A549 (cell line): ENCODE results near the gene RUNX2. TPM values are rescaled to one million over a fixed set of nuclear protein-coding genes. Genes with fewer than 3 reads are reported as not detected.
A peak's percentile ranks its signal among the peaks of the same experiment; 100 is the strongest.
"Not testable (repeated sequence)": the region's sequence is repeated elsewhere in the genome, so short reads cannot be mapped to it uniquely, and the experiment has no call there.

ENCODE experiments used
- ATAC-seq, 2 experiments: fragments of 200-7000 bp in 1 of 2; fragments of >200 bp in 1 of 2; cut with Nextera tagmentation in 1 of 2; cut with Tn5 transposase in 1 of 2; 3 replicates each; pipeline versions ENCODE4 v1.8.0 to v1.9.1; 2018 to 2020; ENCODE audit warnings: mild to moderate bottlenecking in 1 of 2, moderate library complexity in 1 of 2
- CTCF ChIA-PET: fragments of 300-600 bp; sonication (Branson Sonifier 250); formaldehyde crosslinking; extraction: SDS; loops from one replicate; lab custom pipeline; 2021; ENCODE audit warnings: antibody characterized with exemption, inconsistent platforms; lab: Yijun Ruan, JAX
- POLR2A ChIA-PET: fragments of 350-600 bp; formaldehyde crosslinking; extraction: SDS; loops from one replicate; lab custom pipeline; 2021; ENCODE audit warnings: antibody characterized with exemption, inconsistent platforms; lab: Yijun Ruan, JAX
- DNase-seq, 2 experiments: peaks; one replicate each; pipeline versions ENCODE4 v3.0.0 to v3.0.0-alpha.2; 2011 to 2016; ENCODE audit warnings: low read depth in 1 of 2, low spot score in 1 of 2
- FAIRE-seq: peaks from 2 replicates; lab custom pipeline; 2011; peaks lifted over from hg19 to GRCh38; lab: Jason Lieb, UNC
- H3K27ac ChIP-seq, 2 experiments: fragments of >200 bp; sonication (Bioruptor Twin); formaldehyde crosslinking; 3 replicates each; pipeline ENCODE4 v1.5.1; 2016 to 2017
- H3K4me1 ChIP-seq: fragments of >200 bp; sonication (Bioruptor Twin); formaldehyde crosslinking; 3 replicates; pipeline ENCODE4 v1.6.1; 2016
- H3K4me2 ChIP-seq: fragments of >200 bp; sonication (Bioruptor Twin); formaldehyde crosslinking; 3 replicates; pipeline ENCODE4 v1.6.1; 2016
- H3K4me3 ChIP-seq: fragments of >200 bp; sonication (Bioruptor Twin); formaldehyde crosslinking; 3 replicates; pipeline ENCODE4 v1.5.1; 2016
- H3K9me3 ChIP-seq: fragments of >200 bp; sonication (Bioruptor Twin); formaldehyde crosslinking; 3 replicates; pipeline ENCODE4 v1.6.1; 2016
- ATOH8 ChIP-seq: fragments of 250-450 bp; sonication (Bioruptor Pico); IDR thresholded peaks from 2 replicates; pipeline ENCODE4 v1.5.0; 2020; ENCODE audit warnings: low read depth, mild to moderate bottlenecking, moderate library complexity
- CBX8 ChIP-seq: fragments of 200-600 bp; sonication (generic); IDR thresholded peaks from 2 replicates; pipeline ENCODE4 v1.6.1; 2016
- CTCF ChIP-seq: fragments of >200 bp; sonication (Bioruptor Twin); formaldehyde crosslinking; IDR thresholded peaks from 3 replicates; pipeline ENCODE4 v1.5.1; 2016
- EHMT2 ChIP-seq: fragments of 200-600 bp; sonication (generic); IDR thresholded peaks from 2 replicates; pipeline ENCODE4 v1.6.1; 2016; ENCODE audit warnings: antibody characterized with exemption, low read depth, mild to moderate bottlenecking, moderate library complexity
- ELK1 ChIP-seq: fragments of 150-350 bp; IDR thresholded peaks from 2 replicates; pipeline ENCODE4 v1.6.1; 2014; ENCODE audit warnings: low read depth, mild to moderate bottlenecking, low read length
- FOSL2 ChIP-seq, 2 experiments: fragments of 450-650 bp in 1 of 2; fragments of >200 bp in 1 of 2; sonication (Bioruptor Twin) in 1 of 2; formaldehyde crosslinking; IDR thresholded peaks; 2 replicates each; pipeline versions ENCODE4 v1.5.0 to v1.6.1; 2016 to 2020; ENCODE audit warnings: mild to moderate bottlenecking in 1 of 2, moderate library complexity in 1 of 2
- KDM5A ChIP-seq: fragments of 200-600 bp; sonication (generic); IDR thresholded peaks from 2 replicates; pipeline ENCODE4 v1.6.1; 2016; ENCODE audit warnings: antibody characterized with exemption, mild to moderate bottlenecking
- MAFK ChIP-seq: fragments of 450-650 bp; IDR thresholded peaks from 2 replicates; pipeline ENCODE4 v1.6.1; 2014; ENCODE audit not compliant: partially characterized antibody
- NFE2L2 ChIP-seq: fragments of 150-350 bp; conservative IDR thresholded peaks from 2 replicates; pipeline ENCODE4 v1.6.1; 2014; ENCODE audit warnings: low read length
- NPAS2 ChIP-seq: fragments of 250-450 bp; sonication (Bioruptor Pico); IDR thresholded peaks from 2 replicates; pipeline ENCODE4 v1.8.0; 2022; ENCODE audit warnings: mild to moderate bottlenecking, moderate library complexity, borderline replicate concordance
- PHF8 ChIP-seq: fragments of 200-600 bp; sonication (generic); IDR thresholded peaks from 2 replicates; pipeline ENCODE4 v1.6.1; 2016; ENCODE audit warnings: low read depth, mild to moderate bottlenecking, antibody characterized with exemption, moderate library complexity, borderline replicate concordance
- RARB ChIP-seq: fragments of 250-450 bp; sonication (Bioruptor Pico); IDR thresholded peaks from 2 replicates; pipeline ENCODE4 v1.8.0; 2021; ENCODE audit warnings: mild to moderate bottlenecking, moderate library complexity
- SREBF2 ChIP-seq: fragments of 450-650 bp; IDR thresholded peaks from 2 replicates; pipeline ENCODE4 v1.6.1; 2014; ENCODE audit warnings: mild to moderate bottlenecking, moderate library complexity
- TP53 ChIP-seq: fragments of 250-450 bp; sonication (Bioruptor Pico); IDR thresholded peaks from 2 replicates; pipeline ENCODE4 v1.5.0; 2021; ENCODE audit warnings: mild to moderate bottlenecking, moderate library complexity
- ZSCAN20 ChIP-seq: fragments of 250-450 bp; sonication (Bioruptor Pico); IDR thresholded peaks from 2 replicates; pipeline ENCODE4 v1.8.0; 2022; ENCODE audit warnings: mild to moderate bottlenecking, moderate library complexity
- WGBS: methylation state at CpG from one replicate; pipeline ENCODE4 v1.1.6; 2017; ENCODE audit errors: missing lambda C conversion rate; 5-methylcytosine and 5-hydroxymethylcytosine counted together
- polyA plus RNA-seq, 4 experiments: library from polyadenylated mRNA; depleted of rRNA in 3 of 4; stranded (reverse); fragments of >200 nt; fragmentation: RNase III in 1 of 4; extraction: RNeasy Plus Mini Kit Qiagen cat#74134 plus additional on column Dnase treatment in 1 of 4; gene quantifications; 2 replicates in 3 of 4; 3 replicates in 1 of 4; pipeline ENCODE4 v1.2.3, GENCODE V29; 2011 to 2017
- TF ChIP-seq, protein P1 (sequence below): fragments of 200-600 bp; sonication (generic); IDR thresholded peaks from 2 replicates; pipeline ENCODE4 v1.6.1; 2016; ENCODE audit warnings: antibody characterized with exemption, mild to moderate bottlenecking, moderate library complexity
- TF ChIP-seq, protein P2 (sequence below): fragments of >200 bp; sonication (Bioruptor Twin); formaldehyde crosslinking; IDR thresholded peaks from 2 replicates; pipeline ENCODE4 v1.6.1; 2016

Gene RUNX2
- polyA plus RNA-seq, 2 of the 4 experiments (the other 2 are of a cell fraction): 0.13 to 0.83 TPM

DNA sequence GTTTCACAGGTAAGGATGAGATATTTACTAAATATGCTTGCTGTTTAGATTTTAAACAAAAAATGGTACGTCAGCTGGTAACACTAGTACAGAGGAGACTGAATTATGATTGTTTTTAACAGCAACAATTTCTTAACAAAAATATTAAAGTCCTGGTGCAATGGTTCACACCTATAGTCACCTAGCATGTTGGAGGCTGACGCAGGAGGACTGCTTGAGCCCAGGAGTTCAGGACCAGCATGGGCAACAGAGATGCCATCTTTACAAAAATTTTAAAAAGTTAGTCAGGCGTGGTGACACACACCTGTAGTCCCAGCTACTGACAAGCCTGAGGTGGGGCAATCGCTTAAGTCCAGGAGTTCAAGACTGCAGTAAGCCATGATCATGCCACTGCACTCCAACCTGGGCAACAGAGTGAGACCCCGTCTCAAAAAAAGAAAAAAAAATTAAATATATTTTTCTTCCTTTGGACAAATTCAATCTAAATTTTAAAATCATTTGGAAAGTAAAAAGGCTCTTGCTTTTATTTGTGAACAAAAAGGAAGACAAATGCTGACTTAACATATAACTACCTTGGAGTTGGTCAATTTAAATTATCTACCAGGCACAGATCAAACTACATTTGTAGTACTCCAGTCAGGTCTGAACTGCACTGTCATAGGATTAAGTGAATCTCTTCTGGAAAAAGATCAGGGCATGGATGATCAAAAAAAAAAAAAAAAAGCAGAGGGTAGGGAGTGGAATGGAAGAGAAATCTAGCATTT is 38.2 kb upstream of the RUNX2 start:
- WGBS: 89% methylated on average over 5 of the region's 5 CpGs
- DNase-seq (no peak), FAIRE-seq (no peak), ATAC-seq (no peak)
- CTCF ChIA-PET: no interaction called here
- no peak overlapping the region for H3K4me3 ChIP-seq
- POLR2A ChIA-PET: no interaction called here
- peak; percentile 20 for TF ChIP-seq MAFK
- TF ChIP-seq, protein P1, sequence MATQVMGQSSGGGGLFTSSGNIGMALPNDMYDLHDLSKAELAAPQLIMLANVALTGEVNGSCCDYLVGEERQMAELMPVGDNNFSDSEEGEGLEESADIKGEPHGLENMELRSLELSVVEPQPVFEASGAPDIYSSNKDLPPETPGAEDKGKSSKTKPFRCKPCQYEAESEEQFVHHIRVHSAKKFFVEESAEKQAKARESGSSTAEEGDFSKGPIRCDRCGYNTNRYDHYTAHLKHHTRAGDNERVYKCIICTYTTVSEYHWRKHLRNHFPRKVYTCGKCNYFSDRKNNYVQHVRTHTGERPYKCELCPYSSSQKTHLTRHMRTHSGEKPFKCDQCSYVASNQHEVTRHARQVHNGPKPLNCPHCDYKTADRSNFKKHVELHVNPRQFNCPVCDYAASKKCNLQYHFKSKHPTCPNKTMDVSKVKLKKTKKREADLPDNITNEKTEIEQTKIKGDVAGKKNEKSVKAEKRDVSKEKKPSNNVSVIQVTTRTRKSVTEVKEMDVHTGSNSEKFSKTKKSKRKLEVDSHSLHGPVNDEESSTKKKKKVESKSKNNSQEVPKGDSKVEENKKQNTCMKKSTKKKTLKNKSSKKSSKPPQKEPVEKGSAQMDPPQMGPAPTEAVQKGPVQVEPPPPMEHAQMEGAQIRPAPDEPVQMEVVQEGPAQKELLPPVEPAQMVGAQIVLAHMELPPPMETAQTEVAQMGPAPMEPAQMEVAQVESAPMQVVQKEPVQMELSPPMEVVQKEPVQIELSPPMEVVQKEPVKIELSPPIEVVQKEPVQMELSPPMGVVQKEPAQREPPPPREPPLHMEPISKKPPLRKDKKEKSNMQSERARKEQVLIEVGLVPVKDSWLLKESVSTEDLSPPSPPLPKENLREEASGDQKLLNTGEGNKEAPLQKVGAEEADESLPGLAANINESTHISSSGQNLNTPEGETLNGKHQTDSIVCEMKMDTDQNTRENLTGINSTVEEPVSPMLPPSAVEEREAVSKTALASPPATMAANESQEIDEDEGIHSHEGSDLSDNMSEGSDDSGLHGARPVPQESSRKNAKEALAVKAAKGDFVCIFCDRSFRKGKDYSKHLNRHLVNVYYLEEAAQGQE: no peak
- H3K4me2 ChIP-seq: no peak overlapping the region
- no peaks in the 10 kb centered on the region for H3K4me1 ChIP-seq
- H3K9me3 ChIP-seq: no peaks in the 10 kb centered on the region
- H3K27ac ChIP-seq: no peak overlapping the region

DNA sequence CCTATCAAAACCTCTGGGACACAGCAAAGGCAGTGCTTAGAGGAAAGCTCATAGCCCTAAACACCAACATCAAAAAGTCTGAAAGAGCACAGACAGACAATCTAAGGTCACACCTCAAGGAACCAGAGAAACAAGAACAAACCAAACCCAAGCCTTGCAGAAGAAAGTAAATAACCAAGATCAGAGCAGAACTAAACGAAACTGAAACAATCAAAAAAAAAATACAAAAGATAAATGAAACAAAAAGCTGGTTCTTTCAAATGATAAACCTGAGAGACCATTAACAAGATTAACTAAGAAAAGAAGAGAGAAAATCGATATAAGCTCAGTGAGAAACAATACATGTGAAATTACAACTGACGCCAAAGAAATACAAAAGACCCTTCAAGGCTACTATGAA is 34.8 kb upstream of the RUNX2 start:
- 57% methylated on average over 3 of the region's 3 CpGs for WGBS
- Histone ChIP-seq H3K4me3 (no peak overlapping the region), H3K4me2 (no peak overlapping the region), H3K27ac (no peak overlapping the region), H3K9me3 (no peaks in the 10 kb centered on the region), H3K4me1 (no peaks in the 10 kb centered on the region)
- no peak for FAIRE-seq
- DNase-seq: no peak
- no peak for TF ChIP-seq ELK1
- no peak for TF ChIP-seq NPAS2
- no peak for TF ChIP-seq FOSL2 (IDR thresholded peaks at IDR 0.05)
- no peak for TF ChIP-seq FOSL2 (CRISPR knock-in tag; IDR thresholded peaks at IDR 0.05)
- no peak for TF ChIP-seq CTCF
- TF ChIP-seq KDM5A: no peak
- ChIA-PET CTCF (no interaction called here), POLR2A (no interaction called here)
- ATAC-seq: no peak

DNA sequence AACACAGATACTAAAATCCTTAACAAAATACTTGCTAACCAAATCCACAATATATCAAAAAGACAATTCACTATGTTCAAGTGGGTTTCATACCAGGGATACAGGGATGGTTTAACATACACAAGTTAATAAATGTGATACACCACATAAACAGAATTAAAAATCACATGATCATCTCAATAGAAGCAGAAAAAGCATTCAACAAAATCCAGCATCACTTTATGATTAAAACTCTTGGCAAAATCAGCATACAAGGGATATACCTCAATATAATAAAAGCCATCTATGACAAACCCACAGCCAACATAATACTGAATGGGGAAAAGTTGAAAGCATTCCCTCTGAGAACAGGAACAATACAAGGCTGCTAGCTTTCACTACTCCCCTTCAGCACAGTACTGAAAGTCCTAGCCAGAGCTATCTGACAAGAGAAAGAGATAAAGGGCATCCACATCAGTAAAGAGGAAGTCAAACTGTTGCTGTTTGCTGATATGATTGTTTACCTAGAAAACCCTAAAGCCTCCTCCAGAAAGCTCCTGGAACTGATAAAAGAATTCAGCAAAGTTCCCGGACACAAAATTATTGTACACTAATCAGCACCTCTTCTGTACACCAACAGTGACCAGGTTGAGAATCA is 33.9 kb upstream of the RUNX2 start:
- H3K9me3 ChIP-seq, POLR2A ChIA-PET, H3K4me3 ChIP-seq, ATAC-seq, CTCF ChIA-PET, FAIRE-seq, H3K4me1 ChIP-seq, H3K27ac ChIP-seq, DNase-seq, H3K4me2 ChIP-seq: not testable (repeated sequence)
- 100% methylated on average over 1 of the region's 1 CpG for WGBS

GRCh38 chr6:45297320-45297719 is 30.8 kb upstream of the RUNX2 start:
- POLR2A ChIA-PET: no interaction called here
- DNase-seq (no peak), FAIRE-seq (no peak), ATAC-seq (no peak)
- H3K4me2 ChIP-seq: no peak overlapping the region
- CTCF ChIA-PET: interaction anchor here (0.5 kb wide), 1 partner anchor 260 kb away, joined by 3 read pairs; no protein-coding TSS in a partner anchor
- H3K27ac ChIP-seq: no peak overlapping the region
- no peaks in the 10 kb centered on the region for H3K9me3 ChIP-seq
- H3K4me3 ChIP-seq: no peak overlapping the region
- no peaks in the 10 kb centered on the region for H3K4me1 ChIP-seq
- TF ChIP-seq, protein P2, sequence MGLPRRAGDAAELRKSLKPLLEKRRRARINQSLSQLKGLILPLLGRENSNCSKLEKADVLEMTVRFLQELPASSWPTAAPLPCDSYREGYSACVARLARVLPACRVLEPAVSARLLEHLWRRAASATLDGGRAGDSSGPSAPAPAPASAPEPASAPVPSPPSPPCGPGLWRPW: no peak
- TF ChIP-seq MAFK (no peak), CTCF (no peak), CBX8 (no peak), ZSCAN20 (CRISPR knock-in tag) (no peak), EHMT2 (no peak), NFE2L2 (no peak), SREBF2 (no peak), ATOH8 (CRISPR knock-in tag) (no peak), TP53 (no peak), PHF8 (no peak), RARB (CRISPR knock-in tag) (no peak)
